ENCODE results near the gene MTUS2.

DNA sequence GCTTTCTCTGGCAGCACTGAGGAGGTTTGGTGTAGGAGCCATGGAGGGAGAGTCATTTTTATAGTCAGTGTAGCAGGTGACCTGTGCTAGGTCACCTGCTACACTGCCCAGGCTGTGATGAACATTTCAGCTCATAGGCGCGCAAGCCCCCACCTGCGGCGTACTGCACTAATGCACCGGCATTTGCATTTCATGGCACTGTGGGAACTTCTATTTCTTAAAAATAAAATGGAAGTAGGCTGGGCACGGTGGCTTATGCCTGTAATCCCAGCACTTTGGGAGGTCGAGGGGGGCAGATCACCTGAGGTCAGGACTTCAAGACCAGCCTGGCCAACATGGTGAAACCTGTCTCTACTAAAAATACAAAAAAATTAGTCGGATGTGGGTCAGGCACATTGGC, 674.4 kb downstream of the MTUS2 start:
- TF ChIP-seq KDM1A (IDR thresholded peaks at IDR 0.05; ENCODE audit: borderline replicate concordance) (no peak), SIN3A (IDR thresholded peaks at IDR 0.05; ENCODE audit: low read depth, low read length) (no peak), POLR2AphosphoS5 (IDR thresholded peaks at IDR 0.05; ENCODE audit: low read length) (no peak), JUND (IDR thresholded peaks at IDR 0.05; ENCODE audit: low read depth, low read length) (no peak), POLR2A (IDR thresholded peaks at IDR 0.05; ENCODE audit: low read depth, low read length) (no peak), FOS (IDR thresholded peaks at IDR 0.05; ENCODE audit: borderline replicate concordance, extremely low read depth, insufficient read length) (no peak), EZH2 (IDR thresholded peaks at IDR 0.05; ENCODE audit: borderline replicate concordance, control insufficient read depth, low read depth, low read length) (no peak), IKZF2 (IDR thresholded peaks at IDR 0.05) (no peak), RAD51 (IDR thresholded peaks at IDR 0.05) (no peak), ASH2L (IDR thresholded peaks at IDR 0.05; ENCODE audit: borderline replicate concordance, low read depth) (no peak)
- TF ChIP-seq, protein P1, sequence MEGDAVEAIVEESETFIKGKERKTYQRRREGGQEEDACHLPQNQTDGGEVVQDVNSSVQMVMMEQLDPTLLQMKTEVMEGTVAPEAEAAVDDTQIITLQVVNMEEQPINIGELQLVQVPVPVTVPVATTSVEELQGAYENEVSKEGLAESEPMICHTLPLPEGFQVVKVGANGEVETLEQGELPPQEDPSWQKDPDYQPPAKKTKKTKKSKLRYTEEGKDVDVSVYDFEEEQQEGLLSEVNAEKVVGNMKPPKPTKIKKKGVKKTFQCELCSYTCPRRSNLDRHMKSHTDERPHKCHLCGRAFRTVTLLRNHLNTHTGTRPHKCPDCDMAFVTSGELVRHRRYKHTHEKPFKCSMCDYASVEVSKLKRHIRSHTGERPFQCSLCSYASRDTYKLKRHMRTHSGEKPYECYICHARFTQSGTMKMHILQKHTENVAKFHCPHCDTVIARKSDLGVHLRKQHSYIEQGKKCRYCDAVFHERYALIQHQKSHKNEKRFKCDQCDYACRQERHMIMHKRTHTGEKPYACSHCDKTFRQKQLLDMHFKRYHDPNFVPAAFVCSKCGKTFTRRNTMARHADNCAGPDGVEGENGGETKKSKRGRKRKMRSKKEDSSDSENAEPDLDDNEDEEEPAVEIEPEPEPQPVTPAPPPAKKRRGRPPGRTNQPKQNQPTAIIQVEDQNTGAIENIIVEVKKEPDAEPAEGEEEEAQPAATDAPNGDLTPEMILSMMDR (IDR thresholded peaks at IDR 0.05 in 2 of 3, conservative IDR thresholded peaks at IDR 0.05 in 1 of 3; ENCODE audit: control insufficient read depth in 2 of 3, extremely low read depth in 1 of 3, insufficient read depth in 1 of 3, low read depth in 3 of 3, low read length in 3 of 3): no peak
- TF ChIP-seq, protein P2, sequence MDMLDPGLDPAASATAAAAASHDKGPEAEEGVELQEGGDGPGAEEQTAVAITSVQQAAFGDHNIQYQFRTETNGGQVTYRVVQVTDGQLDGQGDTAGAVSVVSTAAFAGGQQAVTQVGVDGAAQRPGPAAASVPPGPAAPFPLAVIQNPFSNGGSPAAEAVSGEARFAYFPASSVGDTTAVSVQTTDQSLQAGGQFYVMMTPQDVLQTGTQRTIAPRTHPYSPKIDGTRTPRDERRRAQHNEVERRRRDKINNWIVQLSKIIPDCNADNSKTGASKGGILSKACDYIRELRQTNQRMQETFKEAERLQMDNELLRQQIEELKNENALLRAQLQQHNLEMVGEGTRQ (IDR thresholded peaks at IDR 0.05; ENCODE audit: borderline replicate concordance, low read depth, low read length): no peak
